GM12878 (cell line): ENCODE results near the gene RB1. TPM values are rescaled to one million over a fixed set of nuclear protein-coding genes. Genes with fewer than 3 reads are reported as not detected.

ENCODE experiments used
- ATAC-seq: fragments of 200-7000 bp; cut with Tn5 transposase; 3 replicates; pipeline ENCODE4 v1.9.1; 2020; ENCODE audit warnings: mild to moderate bottlenecking, moderate library complexity
- BruUV-seq: library from RNA; stranded (reverse); fragments of 400-500 nt; replicated peaks from 2 replicates; lab custom pipeline; 2021; lab: Mats Ljungman, UMichigan
- CTCF ChIA-PET: fragments of 300-600 bp; sonication (Branson Sonifier 250); formaldehyde crosslinking; extraction: SDS; loops from one replicate; lab custom pipeline; 2021; ENCODE audit warnings: inconsistent platforms; lab: Yijun Ruan, JAX
- POLR2A ChIA-PET: fragments of 350-600 bp; formaldehyde crosslinking; extraction: SDS; loops from one replicate; lab custom pipeline; 2021; ENCODE audit warnings: inconsistent platforms; lab: Charles Lee
- RAD21 ChIA-PET: fragments of 300-600 bp; sonication (Branson Sonifier 250); formaldehyde crosslinking; loops from one replicate; lab custom pipeline; 2023; ENCODE audit warnings: antibody characterized with exemption; ENCODE audit not compliant: unreplicated experiment; lab: Charles Lee
- SMC1A ChIA-PET: fragments of 300-600 bp; sonication (Branson Sonifier 250); formaldehyde crosslinking; loops from one replicate; lab custom pipeline; 2023; ENCODE audit not compliant: unreplicated experiment, uncharacterized antibody; lab: Charles Lee
- DNase-seq: peaks from one replicate; pipeline ENCODE4 v3.0.0-alpha.2; 2011; ENCODE audit warnings: low read depth, low spot score
- FAIRE-seq: peaks from 3 replicates; lab custom pipeline; 2011; peaks lifted over from hg19 to GRCh38; lab: Jason Lieb, UNC
- H2AFZ ChIP-seq: 2 replicates; pipeline ENCODE4 v1.6.0; 2011; ENCODE audit warnings: low read depth, low read length, control low read depth; ENCODE audit not compliant: control insufficient read depth
- H3K27ac ChIP-seq: 2 replicates; pipeline ENCODE4 v1.5.1; 2011; ENCODE audit warnings: control low read depth; ENCODE audit not compliant: control insufficient read depth, insufficient read depth
- H3K27me3 ChIP-seq, 2 experiments: replicated peaks in 1 of 2; 2 replicates each; pipeline versions ENCODE4 v1.6.0 to v1.6.1; 2011; ENCODE audit warnings: low read length in 1 of 2; ENCODE audit not compliant: control insufficient read depth in 2 of 2, insufficient read depth in 2 of 2
- H3K36me3 ChIP-seq, 2 experiments: 2 replicates each; pipeline ENCODE4 v1.5.1; 2011; ENCODE audit warnings: low read length in 1 of 2; ENCODE audit not compliant: control insufficient read depth in 2 of 2, insufficient read depth in 2 of 2
- H3K4me1 ChIP-seq: 2 replicates; pipeline ENCODE4 v1.6.1; 2011; ENCODE audit warnings: mild to moderate bottlenecking, low read length, moderate library complexity, mixed read lengths; ENCODE audit not compliant: control insufficient read depth, insufficient read depth
- H3K4me2 ChIP-seq: 2 replicates; pipeline ENCODE4 v1.6.0; 2011; ENCODE audit warnings: control low read depth; ENCODE audit not compliant: control insufficient read depth, insufficient read depth
- H3K4me3 ChIP-seq: fragments of 200-600 bp; sonication (generic); 2 replicates; pipeline ENCODE4 v1.5.1; 2016
- H3K79me2 ChIP-seq: 2 replicates; pipeline ENCODE4 v1.6.0; 2011; ENCODE audit warnings: low read length; ENCODE audit not compliant: control insufficient read depth, insufficient read depth
- H3K9ac ChIP-seq: 2 replicates; pipeline ENCODE4 v1.8.0; 2011; ENCODE audit warnings: low read length, control low read depth, mixed read lengths; ENCODE audit not compliant: control insufficient read depth, insufficient read depth
- H3K9me3 ChIP-seq: replicated peaks from 3 replicates; pipeline ENCODE4 v1.5.1; 2011; ENCODE audit warnings: mild to moderate bottlenecking, low read length; ENCODE audit not compliant: control insufficient read depth, insufficient read depth
- H4K20me1 ChIP-seq: 2 replicates; pipeline ENCODE4 v1.6.0; 2011; ENCODE audit not compliant: control insufficient read depth, insufficient read depth
- ATF7 ChIP-seq: fragments of 450-650 bp; IDR thresholded peaks from 2 replicates; pipeline ENCODE4 v1.6.1; 2016; ENCODE audit warnings: low read depth, mild to moderate bottlenecking
- CHD1 ChIP-seq: IDR thresholded peaks from 2 replicates; pipeline ENCODE4 v1.6.1; 2012; ENCODE audit warnings: low read depth, low read length, improper control_type of control experiment
- FOS ChIP-seq: IDR thresholded peaks from 3 replicates; pipeline ENCODE4 v1.6.1; 2011; ENCODE audit warnings: borderline replicate concordance; ENCODE audit not compliant: insufficient read length; ENCODE audit errors: extremely low read depth
- JUNB ChIP-seq: IDR thresholded peaks from 2 replicates; pipeline ENCODE4 v1.6.1; 2016; ENCODE audit warnings: antibody characterized with exemption, mild to moderate bottlenecking
- MEF2B ChIP-seq: fragments of 450-650 bp; IDR thresholded peaks from 2 replicates; pipeline ENCODE4 v1.6.1; 2018; ENCODE audit warnings: mild to moderate bottlenecking, moderate library complexity; ENCODE audit not compliant: partially characterized antibody, poor library complexity, severe bottlenecking
- NR2F1 ChIP-seq: fragments of 450-650 bp; conservative IDR thresholded peaks from 2 replicates; pipeline ENCODE4 v1.6.1; 2017; ENCODE audit warnings: mild to moderate bottlenecking
- RAD21 ChIP-seq: IDR thresholded peaks from 2 replicates; pipeline ENCODE4 v1.6.1; 2011; ENCODE audit warnings: mild to moderate bottlenecking, low read depth, low read length, moderate library complexity; ENCODE audit not compliant: insufficient read depth
- RCOR1 ChIP-seq: conservative IDR thresholded peaks from 2 replicates; pipeline ENCODE4 v1.6.1; 2012; ENCODE audit warnings: low read depth, low read length, improper control_type of control experiment
- SIN3A ChIP-seq: IDR thresholded peaks from 2 replicates; pipeline ENCODE4 v1.6.1; 2012; ENCODE audit warnings: low read depth, low read length, improper control_type of control experiment
- TBL1XR1 ChIP-seq: IDR thresholded peaks from 2 replicates; pipeline ENCODE4 v1.6.1; 2012; ENCODE audit warnings: low read depth, low read length, improper control_type of control experiment
- ZNF274 ChIP-seq: IDR thresholded peaks from one replicate; pipeline ENCODE4 v1.8.0; 2011; ENCODE audit not compliant: insufficient read length, insufficient read depth
- WGBS: methylation state at CpG from one replicate; pipeline ENCODE4 v1.1.6; 2016; ENCODE audit warnings: low lambda C conversion rate; ENCODE audit not compliant: insufficient replicate concordance, insufficient coverage; ENCODE audit errors: missing lambda C conversion rate; 5-methylcytosine and 5-hydroxymethylcytosine counted together
- in situ Hi-C: fragments of 300-500 bp; cut with MboI; formaldehyde crosslinking; loops from 9 replicates; pipeline ENCODE4 v1.14.3; 2018; ENCODE audit warnings: mixed read lengths
- intact Hi-C: fragments of 100-400 bp; cut with micrococcal nuclease; formaldehyde crosslinking; loops from one replicate; pipeline ENCODE4 v1.14.2; 2022; ENCODE audit not compliant: unreplicated experiment
- polyA plus RNA-seq, 11 experiments: library from polyadenylated mRNA; depleted of rRNA in 4 of 11; unstranded in 6 of 11; stranded (reverse) in 5 of 11; fragments of >200 nt; fragmentation: Nextera tagmentation in 4 of 11; fragmentation: Illumina TruSeq in 1 of 11; extraction: Ambion mirVana in 4 of 11; extraction: Trizol in 1 of 11; gene quantifications; 1 replicate in 1 of 11; 2 replicates in 10 of 11; pipeline versions ENCODE4 v1.2.1 to v1.2.3, GENCODE V29; 2011 to 2016; ENCODE audit warnings: inconsistent platforms in 2 of 11, missing spikeins in 2 of 11, low read depth in 1 of 11
- total RNA-seq, 4 experiments: library from RNA; depleted of rRNA in 3 of 4; stranded (reverse); fragments of >200 nt in 3 of 4; fragmentation: Illumina TruSeq in 1 of 4; extraction: Trizol in 1 of 4; gene quantifications; 2 replicates each; pipeline versions ENCODE4 v1.2.1 to v1.2.3, GENCODE V29; 2013 to 2021

RB1 gene
- total and polyA plus RNA-seq, 10 of the 15 experiments (the other 5 are each of a cell fraction or from before 2014, with no cell fraction given), result 2.8 to 45.0 (median 8.3) TPM

DNA sequence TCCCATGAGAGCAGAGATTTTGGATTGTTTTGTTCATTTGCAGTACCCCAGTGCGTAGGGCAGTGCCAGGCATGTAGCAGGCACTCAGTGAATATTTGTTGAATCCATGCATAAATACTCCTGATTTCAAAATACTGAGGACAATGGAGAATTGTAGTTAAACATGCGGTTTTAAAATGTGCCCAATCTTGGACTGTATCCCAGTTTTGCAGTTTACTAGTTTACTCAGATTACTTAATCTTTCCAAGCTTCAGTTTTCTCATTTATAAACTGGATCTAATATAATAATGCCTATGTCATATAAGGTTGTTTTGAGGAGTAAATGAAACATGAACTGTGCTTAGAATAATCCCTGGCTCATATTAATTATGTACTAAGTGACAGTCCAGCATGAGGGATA, 190.3 kb downstream of the RB1 start:
- ATAC-seq, result no peak
- SMC1A ChIA-PET, result interaction anchor here (0.6 to 3.1 kb wide), 4 partner anchors 12 to 131 kb away, joined by 3 to 17 read pairs (median 6); no protein-coding TSS in a partner anchor
- TF ChIP-seq CHD1, result no peak
- no peak for TF ChIP-seq NR2F1
- no peak for TF ChIP-seq MEF2B
- no peak for TF ChIP-seq TBL1XR1
- no peak for TF ChIP-seq FOS
- TF ChIP-seq ZNF274, result no peak
- TF ChIP-seq, all 136 proteins: peak for 0
- no peak overlapping the region for H3K9ac ChIP-seq
- no TSS peak for BruUV-seq
- no peak for FAIRE-seq
- ChIA-PET POLR2A (no interaction called here), RAD21 (interaction anchor here (5.0 kb wide), 1 partner anchor 86 kb away, joined by 26 read pairs; no protein-coding TSS in a partner anchor), CTCF (interaction anchor here (0.6 kb wide), 1 partner anchor 86 kb away, joined by 3 read pairs; no protein-coding TSS in a partner anchor)
- no peak overlapping the region for H3K4me3 ChIP-seq
- no peaks in the 10 kb centered on the region for H4K20me1 ChIP-seq
- WGBS, result 100% methylated on average over 2 of the region's 2 CpGs
- intact Hi-C loops (loop anchor here (5.0 kb wide), 1 partner anchor 68 kb away; no protein-coding TSS in a partner anchor), in situ Hi-C loops (no loop called here)
- peak overlapping the region; percentile 92; the same call in 1 of the 2 replicates for H3K4me2 ChIP-seq
- H3K36me3 ChIP-seq, result peaks cover 0 to 17% of the 10 kb centered on the region in 2 experiments; a peak in 3 of 4 replicates
- H2AFZ ChIP-seq, result no peak overlapping the region
- DNase-seq, result no peak
- peaks cover 23% of the 10 kb centered on the region for H3K79me2 ChIP-seq
- H3K4me1 ChIP-seq, result peaks cover 70% of the 10 kb centered on the region
- no peaks in the 10 kb centered on the region for H3K27me3 ChIP-seq
- H3K27ac ChIP-seq, result peak overlapping the region; percentile 91; the same call in 1 of the 2 replicates
- H3K9me3 ChIP-seq, result no peaks in the 10 kb centered on the region

DNA sequence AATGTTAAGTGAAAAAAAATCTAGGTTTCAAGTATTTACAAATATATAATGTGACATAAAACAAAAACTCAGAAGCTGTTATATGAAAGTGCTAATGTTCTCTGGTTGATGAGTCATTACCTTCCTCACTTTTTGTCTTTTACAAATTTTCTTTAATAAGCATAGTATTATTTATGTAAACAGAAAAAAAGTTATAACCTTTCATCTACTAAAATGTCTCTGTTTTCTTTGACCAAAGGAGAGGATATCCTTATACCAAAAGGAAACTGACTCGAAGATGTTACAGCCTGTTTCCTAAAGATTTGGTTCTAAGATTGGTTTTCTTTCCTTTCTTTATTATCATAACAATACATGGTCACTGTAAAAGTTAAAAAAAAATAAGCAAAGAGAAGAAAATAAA, 191.3 kb downstream of the RB1 start:
- in situ Hi-C loops, result no loop called here
- H3K36me3 ChIP-seq, result peaks cover 0 to 17% of the 10 kb centered on the region in 2 experiments; a peak in 3 of 4 replicates
- POLR2A ChIA-PET, result interaction anchor here (0.5 kb wide), 1 partner anchor 941 kb away, joined by 5 read pairs; no protein-coding TSS in a partner anchor

More for the DNA sequence above, 191.3 kb downstream of the RB1 start:
- ChIA-PET SMC1A (interaction anchor here (0.8 to 3.1 kb wide), 8 partner anchors 10 to 85 kb away, joined by 3 to 17 read pairs (median 3); no protein-coding TSS in a partner anchor), RAD21 (interaction anchor here (5.0 kb wide), 1 partner anchor 85 kb away, joined by 26 read pairs; no protein-coding TSS in a partner anchor)
- Histone ChIP-seq H3K4me1 (peaks cover 63% of the 10 kb centered on the region), H3K4me3 (no peak overlapping the region), H3K27ac (no peak overlapping the region; the same call in 1 of the 2 replicates), H4K20me1 (no peaks in the 10 kb centered on the region), H3K79me2 (peaks cover 17% of the 10 kb centered on the region), H3K9ac (no peak overlapping the region), H3K4me2 (peak overlapping the region; percentile 40; the same call in 1 of the 2 replicates), H3K27me3 (no peaks in the 10 kb centered on the region)
- 88% methylated on average over 1 of the region's 1 CpG for WGBS
- no peak for ATAC-seq
- intact Hi-C loops, result loop anchor here (5.0 kb wide), 1 partner anchor 67 kb away; no protein-coding TSS in a partner anchor
- BruUV-seq, result no TSS peak
- 0 out of 2 replicates have a peak, but pooled peaks have one; percentile 31 for TF ChIP-seq ATF7
- no peak for TF ChIP-seq SIN3A
- TF ChIP-seq JUNB, result 0 out of 2 replicates have a peak, but pooled peaks have one; percentile 11
- TF ChIP-seq RAD21, result no peak
- TF ChIP-seq RCOR1, result no peak
- TF ChIP-seq, all 136 proteins: peak for 2
- FAIRE-seq, result no peak
- CTCF ChIA-PET, result interaction anchor here (0.6 to 1.7 kb wide), 4 partner anchors 82 to 552 kb away, joined by 3 to 6 read pairs (median 4); no protein-coding TSS in a partner anchor
- no peak for DNase-seq
- H3K9me3 ChIP-seq, result no peaks in the 10 kb centered on the region
- no peak overlapping the region for H2AFZ ChIP-seq
